Neural cell (in vitro differentiated cells): ENCODE results near the gene GFOD2.
A peak's percentile ranks its signal among the peaks of the same experiment; 100 is the strongest.

Experiments
- CTCF ChIP-seq: fragments of 450-650 bp; IDR thresholded peaks from 2 replicates; pipeline ENCODE4 v1.5.1; 2014; ENCODE audit warnings: antibody characterized with exemption, mild to moderate bottlenecking, moderate library complexity; ENCODE audit not compliant: poor library complexity, severe bottlenecking
- EP300 ChIP-seq: fragments of 450-650 bp; conservative IDR thresholded peaks from 2 replicates; pipeline ENCODE4 v1.6.1; 2014; ENCODE audit warnings: antibody characterized with exemption, mild to moderate bottlenecking, moderate library complexity; ENCODE audit not compliant: poor library complexity, severe bottlenecking
- MXI1 ChIP-seq: fragments of 450-650 bp; conservative IDR thresholded peaks from 2 replicates; pipeline ENCODE4 v1.6.1; 2014; ENCODE audit warnings: antibody characterized with exemption, mild to moderate bottlenecking; ENCODE audit not compliant: poor library complexity, severe bottlenecking
- POLR2AphosphoS5 ChIP-seq: IDR thresholded peaks from 2 replicates; pipeline ENCODE4 v1.6.1; 2012
- RAD21 ChIP-seq: fragments of 450-650 bp; conservative IDR thresholded peaks from 2 replicates; pipeline ENCODE4 v1.6.1; 2014; ENCODE audit warnings: antibody characterized with exemption, mild to moderate bottlenecking, moderate library complexity
- REST ChIP-seq: IDR thresholded peaks from 2 replicates; pipeline ENCODE4 v1.6.1; 2012; ENCODE audit warnings: borderline replicate concordance
- TAF1 ChIP-seq: IDR thresholded peaks from 2 replicates; pipeline ENCODE4 v1.6.1; 2012; ENCODE audit warnings: low read depth

DNA sequence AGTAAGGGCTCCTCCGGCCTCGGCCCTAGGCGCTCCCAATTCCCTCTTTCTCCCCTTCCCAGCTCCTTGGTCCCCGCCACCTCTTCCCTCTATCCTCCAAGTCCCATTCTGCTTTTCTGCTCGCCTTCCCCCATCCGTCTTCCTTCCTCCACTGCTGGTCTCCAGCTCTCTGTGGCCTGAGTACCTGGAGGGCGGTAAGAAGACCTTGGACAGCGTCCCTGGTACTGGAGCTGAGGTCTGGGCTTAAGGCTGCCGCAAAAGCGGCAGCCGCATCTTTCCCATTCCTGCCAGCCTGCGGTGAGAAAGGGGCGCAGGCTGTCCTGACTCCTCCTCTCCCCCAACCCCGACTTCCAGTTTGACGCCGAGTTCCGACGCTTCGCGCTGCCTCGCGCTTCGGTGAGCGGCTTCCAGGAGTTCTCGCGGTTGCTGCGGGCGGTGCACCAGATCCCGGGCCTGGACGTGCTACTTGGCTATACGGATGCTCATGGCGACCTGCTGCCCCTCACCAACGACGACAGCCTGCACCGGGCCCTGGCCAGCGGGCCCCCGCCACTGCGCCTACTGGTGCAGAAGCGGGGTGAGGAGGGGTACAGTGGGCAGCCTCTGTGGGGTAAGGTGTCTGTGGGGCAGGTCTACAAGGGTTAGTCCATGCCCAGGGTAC, 57.9 kb downstream of the GFOD2 start:
- TF ChIP-seq CTCF (peak; percentile 19), REST (peak; percentile 52), TAF1 (no peak), EP300 (no peak), MXI1 (no peak), POLR2AphosphoS5 (no peak), RAD21 (peak; percentile 11)
